SK-N-SH treated with all-trans-retinoic acid at 6 μM for 48 hours (cell line): ENCODE measurements around the gene KCNQ5.

Source experiments
- ARNTL ChIP-seq: fragments of 450-650 bp; formaldehyde crosslinking; IDR thresholded peaks from 2 replicates; pipeline ENCODE4 v1.5.0; 2020; ENCODE audit warnings: low read depth, mild to moderate bottlenecking, moderate library complexity, borderline replicate concordance
- PPARA ChIP-seq: fragments of 250-450 bp; sonication (Bioruptor Pico); IDR thresholded peaks from 2 replicates; pipeline ENCODE4 v1.5.0; 2020; ENCODE audit warnings: mild to moderate bottlenecking, borderline replicate concordance
- TCF4 ChIP-seq: fragments of 250-450 bp; sonication (Bioruptor Pico); IDR thresholded peaks from 2 replicates; pipeline ENCODE4 v1.8.0; 2021; ENCODE audit warnings: mild to moderate bottlenecking, moderate library complexity, borderline replicate concordance

DNA sequence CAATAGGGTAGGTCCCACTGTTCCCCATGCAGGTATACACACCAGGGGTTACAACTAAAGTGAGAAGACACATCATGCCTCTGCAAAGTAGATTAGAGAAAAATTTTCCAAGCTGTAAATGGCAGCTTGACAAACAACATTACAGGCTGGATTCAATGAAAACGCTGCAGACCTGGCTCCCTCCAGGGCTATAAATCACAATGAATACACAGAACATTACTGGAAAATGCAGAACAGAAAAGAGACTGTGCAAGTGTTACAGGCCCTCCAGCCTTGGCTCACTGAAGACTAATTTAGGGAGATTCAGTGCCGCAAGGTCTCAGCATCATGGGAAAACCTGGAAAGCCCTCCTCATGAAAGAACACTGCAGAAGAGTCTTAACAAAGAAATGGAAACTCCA lies 395.6 kb downstream of the KCNQ5 start:
- TF ChIP-seq PPARA (no peak), TCF4 (no peak), ARNTL (CRISPR knock-in tag) (no peak)
